IMR-90 (cell line): ENCODE data around the gene HLA-B. TPM values are rescaled to one million over a fixed set of nuclear protein-coding genes. Genes with fewer than 3 reads are reported as not detected.

Experiments used
- ATAC-seq: fragments of 200-7000 bp; cut with Tn5 transposase; 2 replicates; pipeline ENCODE4 v1.9.1; 2020; ENCODE audit warnings: low read depth, mild to moderate bottlenecking, moderate library complexity
- BruUV-seq: library from RNA; stranded (reverse); fragments of 400-500 nt; replicated peaks from 2 replicates; lab custom pipeline; 2021; lab: Mats Ljungman, UMichigan
- CTCF ChIA-PET: fragments of 300-600 bp; formaldehyde crosslinking; extraction: SDS; loops from one replicate; lab custom pipeline; 2021; ENCODE audit warnings: antibody characterized with exemption; lab: Yijun Ruan, JAX
- POLR2A ChIA-PET: fragments of 300-600 bp; sonication (Branson Sonifier 250); formaldehyde crosslinking; loops from one replicate; lab custom pipeline; 2022; ENCODE audit warnings: antibody characterized with exemption; ENCODE audit not compliant: unreplicated experiment; lab: Charles Lee
- DNase-seq: peaks from one replicate; pipeline ENCODE4 v3.0.0; 2013
- H2AFZ ChIP-seq: replicated peaks from 2 replicates; pipeline ENCODE3; 2013; ENCODE audit warnings: low read length, mild to moderate bottlenecking; ENCODE audit not compliant: poor library complexity
- H2AK5ac ChIP-seq: 2 replicates; pipeline ENCODE4 v1.6.1; 2013; ENCODE audit warnings: low read depth, low read length, inconsistent platforms
- H2AK9ac ChIP-seq: replicated peaks from 2 replicates; pipeline ENCODE3; 2013; ENCODE audit warnings: mild to moderate bottlenecking, low read depth, low read length, moderate library complexity; ENCODE audit not compliant: poor library complexity
- H2BK120ac ChIP-seq: 2 replicates; pipeline ENCODE4 v1.6.1; 2013; ENCODE audit warnings: low read depth, low read length, inconsistent platforms
- H2BK15ac ChIP-seq: 3 replicates; pipeline ENCODE4 v1.6.1; 2013; ENCODE audit warnings: low read depth, low read length, inconsistent platforms
- H2BK20ac ChIP-seq: 2 replicates; pipeline ENCODE4 v1.6.1; 2013; ENCODE audit warnings: low read depth, mild to moderate bottlenecking, inconsistent platforms, low read length, moderate library complexity
- H2BK5ac ChIP-seq: 2 replicates; pipeline ENCODE4 v1.6.1; 2013; ENCODE audit warnings: mild to moderate bottlenecking, low read depth, low read length, inconsistent platforms; ENCODE audit not compliant: poor library complexity, severe bottlenecking
- H3K14ac ChIP-seq: replicated peaks from 2 replicates; pipeline ENCODE4 v1.6.1; 2013; ENCODE audit warnings: low read depth, low read length, inconsistent platforms
- H3K18ac ChIP-seq: 2 replicates; pipeline ENCODE4 v1.6.1; 2013; ENCODE audit warnings: low read depth, low read length, control low read depth
- H3K23ac ChIP-seq: 2 replicates; pipeline ENCODE4 v1.6.1; 2013; ENCODE audit warnings: low read depth, low read length, inconsistent platforms
- H3K27ac ChIP-seq: 2 replicates; pipeline ENCODE4 v1.5.1; 2013; ENCODE audit warnings: mild to moderate bottlenecking, control low read depth, low read length; ENCODE audit not compliant: insufficient read depth
- H3K27me3 ChIP-seq: 2 replicates; pipeline ENCODE4 v1.6.1; 2013; ENCODE audit warnings: low read length; ENCODE audit not compliant: control insufficient read depth, insufficient read depth
- H3K36me3 ChIP-seq: 2 replicates; pipeline ENCODE4 v1.6.1; 2013; ENCODE audit warnings: low read length, mixed read lengths; ENCODE audit not compliant: control insufficient read depth, insufficient read depth
- H3K4ac ChIP-seq: 2 replicates; pipeline ENCODE4 v1.6.1; 2013; ENCODE audit warnings: low read depth, low read length, inconsistent platforms
- H3K4me1 ChIP-seq: 2 replicates; pipeline ENCODE4 v1.6.1; 2013; ENCODE audit warnings: low read length, mixed read lengths; ENCODE audit not compliant: control insufficient read depth, insufficient read depth
- H3K4me2 ChIP-seq: 2 replicates; pipeline ENCODE4 v1.6.1; 2013; ENCODE audit warnings: low read depth, mild to moderate bottlenecking, control low read depth, low read length, moderate library complexity
- H3K4me3 ChIP-seq: 2 replicates; pipeline ENCODE4 v1.5.1; 2013; ENCODE audit warnings: low read depth, mild to moderate bottlenecking, control low read depth, low read length, moderate library complexity; ENCODE audit not compliant: insufficient read depth
- H3K56ac ChIP-seq: 2 replicates; pipeline ENCODE4 v1.6.1; 2013; ENCODE audit warnings: low read length, inconsistent platforms; ENCODE audit not compliant: insufficient read depth; ENCODE audit errors: extremely low read depth
- H3K79me1 ChIP-seq, 2 experiments: 2 replicates each; pipeline ENCODE4 v1.6.1; 2013; ENCODE audit warnings: low read length in 2 of 2, inconsistent platforms in 1 of 2, low read depth in 1 of 2
- H3K9ac ChIP-seq: 2 replicates; pipeline ENCODE4 v1.6.1; 2013; ENCODE audit warnings: low read depth, low read length, control low read depth
- H3K9me1 ChIP-seq: 2 replicates; pipeline ENCODE4 v1.6.1; 2013; ENCODE audit warnings: low read length, inconsistent platforms; ENCODE audit not compliant: insufficient read depth
- H3K9me3 ChIP-seq: 2 replicates; pipeline ENCODE4 v1.6.1; 2013; ENCODE audit warnings: low read length; ENCODE audit not compliant: control insufficient read depth, insufficient read depth
- H4K20me1 ChIP-seq: 2 replicates; pipeline ENCODE4 v1.6.1; 2013; ENCODE audit warnings: low read length, inconsistent platforms; ENCODE audit not compliant: insufficient read depth
- H4K5ac ChIP-seq: 2 replicates; pipeline ENCODE4 v1.6.1; 2013; ENCODE audit warnings: mild to moderate bottlenecking, low read depth, low read length, control low read depth
- H4K8ac ChIP-seq, 2 experiments: 2 replicates each; pipeline ENCODE4 v1.6.1; 2013; ENCODE audit warnings: low read depth in 2 of 2, low read length in 2 of 2, control low read depth in 1 of 2, inconsistent platforms in 1 of 2
- H4K91ac ChIP-seq: 2 replicates; pipeline ENCODE4 v1.6.1; 2013; ENCODE audit warnings: low read depth, low read length, inconsistent platforms; ENCODE audit not compliant: insufficient read depth
- MAZ ChIP-seq: IDR thresholded peaks from 2 replicates; pipeline ENCODE4 v1.6.1; 2012; ENCODE audit warnings: low read depth, mild to moderate bottlenecking, low read length, improper control_type of control experiment, moderate library complexity, borderline replicate concordance
- RFX5 ChIP-seq: IDR thresholded peaks from 2 replicates; pipeline ENCODE4 v1.8.0; 2012; ENCODE audit warnings: low read depth, mild to moderate bottlenecking, low read length, moderate library complexity
- WGBS, 2 experiments: methylation state at CpG; one replicate each; pipeline versions ENCODE4 v1.1.5 to v1.1.7; 2013; ENCODE audit warnings: missing lambda C conversion rate in 2 of 2; ENCODE audit not compliant: insufficient read length in 1 of 2; ENCODE audit errors: extremely low coverage in 2 of 2; 5-methylcytosine and 5-hydroxymethylcytosine counted together
- dilution Hi-C: fragments of 300-500 bp; cut with HindIII; formaldehyde crosslinking; loops from one replicate; pipeline ENCODE4 v1.14.3; 2018; ENCODE audit warnings: low sequenced_read_pairs; ENCODE audit not compliant: unreplicated experiment
- in situ Hi-C: fragments of 300-500 bp; cut with MboI; formaldehyde crosslinking; loops from 3 replicates; pipeline ENCODE4 v1.14.3; 2019; ENCODE audit warnings: low sequenced_read_pairs, inconsistent platforms, mixed read lengths
- intact Hi-C: fragments of 100-400 bp; cut with micrococcal nuclease; formaldehyde crosslinking; loops from 2 replicates; pipeline ENCODE4 v1.10.0; 2022
- polyA plus RNA-seq, 3 experiments: library from polyadenylated mRNA; depleted of rRNA; stranded (reverse); fragments of >200 nt; gene quantifications; 2 replicates each; pipeline ENCODE4 v1.2.3, GENCODE V29; 2012; ENCODE audit warnings: low replicate concordance in 1 of 3
- total RNA-seq: library from RNA; depleted of rRNA; stranded (reverse); fragments of >200 nt; gene quantifications from 2 replicates; pipeline ENCODE4 v1.2.3, GENCODE V29; 2012

HLA-B gene
- total and polyA plus RNA-seq, 2 of the 4 experiments (the other 2 are of a cell fraction), result 44.1 to 309 TPM

- intact Hi-C loops (no loop called here), dilution Hi-C loops (no loop called here), in situ Hi-C loops (no loop called here)
- no peak overlapping the region for H3K27ac ChIP-seq
- no peak overlapping the region for H3K18ac ChIP-seq
- H3K23ac ChIP-seq, result no peak overlapping the region
- ChIA-PET POLR2A (no interaction called here), CTCF (no interaction called here)
- H3K36me3 ChIP-seq, result no peaks in the 10 kb centered on the region
- no peak overlapping the region for H2AK9ac ChIP-seq
- H2BK15ac ChIP-seq, result no peak overlapping the region
- no peak overlapping the region for H2BK5ac ChIP-seq
- TF ChIP-seq MAZ (no peak), RFX5 (no peak)
- no peaks in the 10 kb centered on the region for H4K20me1 ChIP-seq
- H2AK5ac ChIP-seq, result no peak overlapping the region
- H4K5ac ChIP-seq, result no peak overlapping the region
- no peak overlapping the region for H3K4ac ChIP-seq
- DNase-seq, result no peak
- no peak overlapping the region for H4K8ac ChIP-seq
- H2AFZ ChIP-seq, result no peak overlapping the region
- no peak overlapping the region for H3K14ac ChIP-seq
- peaks cover 14% of the 10 kb centered on the region for H3K27me3 ChIP-seq
- H4K91ac ChIP-seq, result no peak overlapping the region
- H3K9me3 ChIP-seq, result no peaks in the 10 kb centered on the region
- BruUV-seq, result no TSS peak
- ATAC-seq, result no peak
- H3K56ac ChIP-seq, result no peak overlapping the region
- H2BK120ac ChIP-seq, result no peak overlapping the region
- H2BK20ac ChIP-seq, result no peak overlapping the region
- H3K9ac ChIP-seq, result no peak overlapping the region
- no peaks in the 10 kb centered on the region for H3K79me1 ChIP-seq
- WGBS, 2 experiments, result no CpG with 5 or more reads among the region's 1 CpG
- H3K4me2 ChIP-seq, result no peak overlapping the region
- H3K9me1 ChIP-seq, result 0 out of 2 replicates have a peak, but pooled peaks cover 3% of the 10 kb centered on the region
- H3K4me3 ChIP-seq, result no peak overlapping the region
- H3K4me1 ChIP-seq, result no peaks in the 10 kb centered on the region
Measured at GRCh38 chr6:31386977-31387376, 30.0 kb upstream of the HLA-B start.
